KMS-11 (cell line): ENCODE measurements around the gene SLC12A7.

Experiments
- H2AFZ ChIP-seq: fragments of 200-600 bp; sonication (generic); 2 replicates; pipeline ENCODE4 v1.6.1; 2016; ENCODE audit warnings: antibody characterized with exemption, mixed run types, low read depth
- H3K27ac ChIP-seq: fragments of 200-600 bp; sonication (generic); 2 replicates; pipeline ENCODE4 v1.6.1; 2016; ENCODE audit warnings: mild to moderate bottlenecking, mixed run types
- H3K27me3 ChIP-seq: fragments of 200-600 bp; sonication (generic); 2 replicates; pipeline ENCODE4 v1.6.1; 2017; ENCODE audit warnings: mild to moderate bottlenecking, low read depth, mixed run types, moderate library complexity; ENCODE audit not compliant: insufficient read depth
- H3K36me3 ChIP-seq: fragments of 200-600 bp; sonication (generic); 2 replicates; pipeline ENCODE4 v1.6.1; 2017; ENCODE audit warnings: mild to moderate bottlenecking, mixed run types; ENCODE audit not compliant: insufficient read depth
- H3K4me1 ChIP-seq: fragments of 200-600 bp; sonication (generic); 2 replicates; pipeline ENCODE4 v1.6.1; 2016; ENCODE audit warnings: mild to moderate bottlenecking, low read depth, mixed run types; ENCODE audit not compliant: poor library complexity, severe bottlenecking
- H3K4me2 ChIP-seq: fragments of 200-600 bp; sonication (generic); 2 replicates; pipeline ENCODE4 v1.7.0; 2016; ENCODE audit warnings: mild to moderate bottlenecking, mixed run types
- H3K4me3 ChIP-seq: fragments of 200-600 bp; sonication (generic); IDR thresholded peaks from 2 replicates; pipeline ENCODE4 v1.6.1; 2017; ENCODE audit warnings: low read depth, low read length, mixed read lengths; ENCODE audit not compliant: insufficient read depth
- H3K79me2 ChIP-seq: fragments of 200-600 bp; sonication (generic); 2 replicates; pipeline ENCODE4 v1.6.1; 2016; ENCODE audit warnings: low read depth, mixed run types; ENCODE audit not compliant: insufficient read depth
- H3K9ac ChIP-seq: fragments of 200-600 bp; sonication (generic); 2 replicates; pipeline ENCODE4 v1.6.1; 2016; ENCODE audit warnings: mild to moderate bottlenecking, mixed run types
- H4K20me1 ChIP-seq: fragments of 200-600 bp; sonication (generic); 2 replicates; pipeline ENCODE4 v1.6.1; 2016; ENCODE audit warnings: mild to moderate bottlenecking, mixed run types; ENCODE audit not compliant: insufficient read depth
- TF ChIP-seq, protein P1 (sequence below): fragments of 200-600 bp; sonication (generic); conservative IDR thresholded peaks from 2 replicates; pipeline ENCODE4 v1.6.1; 2017; ENCODE audit warnings: low read depth, mild to moderate bottlenecking, antibody characterized with exemption, low read length, moderate library complexity, mixed read lengths

The SLC12A7 gene

DNA sequence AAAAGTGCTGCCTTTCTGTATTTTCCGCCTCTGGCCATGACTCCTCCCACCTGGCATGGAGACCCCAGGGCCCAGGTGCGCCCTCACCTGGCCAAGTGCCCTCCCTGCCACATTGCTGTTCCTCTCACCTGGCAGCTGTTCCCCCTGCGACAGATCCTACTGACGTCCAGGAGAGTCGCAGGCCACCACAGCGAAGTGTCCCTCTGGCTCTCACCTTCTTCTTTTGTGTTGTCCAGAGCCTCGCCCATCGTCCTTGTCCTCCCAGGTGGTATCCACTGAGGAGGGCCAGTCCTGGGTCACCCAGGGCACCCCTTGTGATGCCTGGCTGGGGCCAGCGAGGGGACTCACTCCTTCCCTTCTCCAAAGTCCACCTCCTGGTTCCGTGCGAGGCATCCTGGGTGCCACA, 100.6 kb downstream of the SLC12A7 start:
- Histone ChIP-seq H3K27me3 (no peaks in the 10 kb centered on the region), H3K27ac (peak overlapping the region; percentile 38; the same call in 1 of the 2 replicates), H3K4me2 (peak overlapping the region; percentile 64), H3K79me2 (peaks cover 71% of the 10 kb centered on the region), H2AFZ (no peak overlapping the region), H4K20me1 (peaks cover 40% of the 10 kb centered on the region), H3K36me3 (peaks cover 12% of the 10 kb centered on the region; the same call in 1 of the 2 replicates), H3K4me3 (no peak overlapping the region), H3K9ac (peak overlapping the region; percentile 68; the same call in 1 of the 2 replicates), H3K4me1 (peaks cover 56% of the 10 kb centered on the region)
- TF ChIP-seq, protein P1, sequence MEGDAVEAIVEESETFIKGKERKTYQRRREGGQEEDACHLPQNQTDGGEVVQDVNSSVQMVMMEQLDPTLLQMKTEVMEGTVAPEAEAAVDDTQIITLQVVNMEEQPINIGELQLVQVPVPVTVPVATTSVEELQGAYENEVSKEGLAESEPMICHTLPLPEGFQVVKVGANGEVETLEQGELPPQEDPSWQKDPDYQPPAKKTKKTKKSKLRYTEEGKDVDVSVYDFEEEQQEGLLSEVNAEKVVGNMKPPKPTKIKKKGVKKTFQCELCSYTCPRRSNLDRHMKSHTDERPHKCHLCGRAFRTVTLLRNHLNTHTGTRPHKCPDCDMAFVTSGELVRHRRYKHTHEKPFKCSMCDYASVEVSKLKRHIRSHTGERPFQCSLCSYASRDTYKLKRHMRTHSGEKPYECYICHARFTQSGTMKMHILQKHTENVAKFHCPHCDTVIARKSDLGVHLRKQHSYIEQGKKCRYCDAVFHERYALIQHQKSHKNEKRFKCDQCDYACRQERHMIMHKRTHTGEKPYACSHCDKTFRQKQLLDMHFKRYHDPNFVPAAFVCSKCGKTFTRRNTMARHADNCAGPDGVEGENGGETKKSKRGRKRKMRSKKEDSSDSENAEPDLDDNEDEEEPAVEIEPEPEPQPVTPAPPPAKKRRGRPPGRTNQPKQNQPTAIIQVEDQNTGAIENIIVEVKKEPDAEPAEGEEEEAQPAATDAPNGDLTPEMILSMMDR = peak; percentile 67

DNA sequence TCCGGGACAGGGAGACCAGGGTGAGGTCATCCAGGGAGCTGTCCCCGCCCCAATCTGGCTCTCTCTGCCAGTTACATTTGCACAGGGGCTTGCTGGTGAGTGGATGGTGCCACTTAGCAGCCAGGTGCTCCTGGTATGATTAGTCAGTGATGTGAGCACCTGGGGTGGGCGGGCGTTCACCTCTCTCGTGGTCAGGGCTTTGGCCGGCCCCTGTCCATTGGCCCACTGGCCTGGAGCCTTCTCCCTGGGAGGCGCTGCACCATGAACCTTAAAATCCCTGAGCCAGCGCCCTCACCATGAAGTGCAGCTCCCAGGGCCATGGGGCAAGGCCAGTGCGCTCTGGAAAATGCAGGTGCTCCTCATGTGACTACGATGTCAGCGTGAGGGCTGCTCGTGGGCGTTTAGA, 101.2 kb downstream of the SLC12A7 start:
- peaks cover 59% of the 10 kb centered on the region for H3K4me1 ChIP-seq
- H3K9ac ChIP-seq = peak overlapping the region; percentile 68; the same call in 1 of the 2 replicates
- peak overlapping the region; percentile 64 for H3K4me2 ChIP-seq
- no peak overlapping the region for H3K4me3 ChIP-seq
- H3K36me3 ChIP-seq = peaks cover 10% of the 10 kb centered on the region; the same call in 1 of the 2 replicates
- H2AFZ ChIP-seq = no peak overlapping the region
- TF ChIP-seq, protein P1 = no peak
- peaks cover 40% of the 10 kb centered on the region for H4K20me1 ChIP-seq
- H3K27me3 ChIP-seq = no peaks in the 10 kb centered on the region
- H3K27ac ChIP-seq = peak overlapping the region; percentile 38
- peaks cover 66% of the 10 kb centered on the region for H3K79me2 ChIP-seq

DNA sequence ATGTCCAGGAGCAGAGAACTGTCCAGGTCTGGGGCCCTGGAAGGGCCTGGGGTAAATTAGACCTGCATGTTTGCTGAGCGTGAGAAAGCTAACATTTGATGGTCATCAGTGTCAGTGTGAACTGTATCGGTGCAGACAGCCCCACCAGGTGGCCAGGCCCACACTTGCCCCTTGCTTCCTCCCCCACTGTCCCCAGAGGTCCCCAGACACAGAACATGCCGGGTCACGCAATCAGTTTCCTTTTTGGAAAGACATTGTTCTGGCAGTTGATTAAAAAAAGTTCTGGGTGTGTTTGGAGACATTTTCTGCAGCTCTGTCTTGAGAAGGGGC, 101.7 kb downstream of the SLC12A7 start:
- H3K79me2 ChIP-seq = peaks cover 61% of the 10 kb centered on the region
- peaks cover 40% of the 10 kb centered on the region for H4K20me1 ChIP-seq
- H3K36me3 ChIP-seq = peaks cover 6% of the 10 kb centered on the region; the same call in 1 of the 2 replicates
- no peaks in the 10 kb centered on the region for H3K27me3 ChIP-seq
- no peak overlapping the region for H3K4me3 ChIP-seq
- H3K9ac ChIP-seq = peak overlapping the region; percentile 68; the same call in 1 of the 2 replicates
- H3K4me1 ChIP-seq = peaks cover 59% of the 10 kb centered on the region
- H3K4me2 ChIP-seq = peak overlapping the region; percentile 64
- TF ChIP-seq, protein P1 = no peak; the same call in 1 of the 2 replicates
- peak overlapping the region; percentile 38 for H3K27ac ChIP-seq
- H2AFZ ChIP-seq = no peak overlapping the region

DNA sequence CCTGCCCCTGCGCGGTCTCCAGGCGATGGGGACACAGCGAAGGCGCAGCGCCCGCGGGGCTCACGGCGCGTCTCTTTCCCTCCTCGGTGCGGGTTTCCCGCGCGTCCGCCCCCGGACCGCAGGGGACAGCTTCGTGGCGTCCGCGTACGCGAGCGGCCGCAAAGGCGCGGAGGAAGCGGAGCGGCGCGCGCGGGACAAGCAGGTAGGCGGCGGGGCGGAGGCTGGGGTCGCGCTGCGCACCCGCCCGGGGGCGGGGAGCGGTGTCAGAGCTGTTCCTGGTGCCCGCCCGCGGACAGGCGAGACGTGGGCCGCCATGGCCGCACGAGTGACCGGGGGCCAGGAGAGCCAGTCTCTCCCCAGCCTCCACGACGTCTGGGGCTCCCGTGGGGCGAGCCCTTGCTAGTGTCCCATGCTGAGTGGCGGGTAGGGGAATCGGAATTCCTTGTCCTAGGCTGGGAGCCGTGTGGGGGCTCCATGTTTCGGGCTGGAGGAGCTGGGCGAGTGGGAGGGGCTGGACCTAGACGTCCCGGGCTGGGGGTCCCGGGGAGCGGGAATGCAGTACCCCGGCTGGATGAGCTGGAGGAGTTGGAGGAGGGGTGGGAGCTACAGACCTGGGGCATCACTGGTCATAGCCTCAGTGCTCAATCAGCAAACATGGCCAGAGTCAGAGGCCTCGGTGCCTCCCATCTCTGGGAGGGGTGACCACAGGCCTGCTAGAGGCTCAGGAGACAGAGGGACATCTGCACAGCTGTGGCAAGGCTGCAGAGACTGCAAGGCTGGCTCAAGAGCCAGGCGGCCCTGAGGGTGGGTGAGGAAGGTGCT, 102.3 kb downstream of the SLC12A7 start:
- peaks cover 55% of the 10 kb centered on the region for H3K79me2 ChIP-seq
- peak overlapping the region; percentile 38 for H3K27ac ChIP-seq
- H3K4me1 ChIP-seq = peaks cover 60% of the 10 kb centered on the region
- H2AFZ ChIP-seq = no peak overlapping the region
- peak overlapping the region; percentile 64 for H3K4me2 ChIP-seq
- peaks cover 39% of the 10 kb centered on the region for H4K20me1 ChIP-seq
- peak overlapping the region; percentile 68 for H3K9ac ChIP-seq
- H3K27me3 ChIP-seq = no peaks in the 10 kb centered on the region
- H3K36me3 ChIP-seq = peaks cover 3% of the 10 kb centered on the region; the same call in 1 of the 2 replicates
- TF ChIP-seq, protein P1 = no peak
- H3K4me3 ChIP-seq = no peak overlapping the region
